ENCODE data around the gene SFXN4. TPM values are rescaled to one million over a fixed set of nuclear protein-coding genes. Genes with fewer than 3 reads are reported as not detected.

Gene SFXN4
- total RNA-seq, 3 donors from 2014 or later (not counting 1 experiment from before 2014, with no cell fraction given), result 5.5 to 13.7 (median 8.1) TPM

GRCh38 chr10:119210633-119211032, 45.1 kb upstream of the SFXN4 start:
- Mint-ChIP-seq H3K4me3 (peak overlapping the region; percentile 28), H3K4me1 (peaks cover 60 to 66% of the 10 kb centered on the region in 2 donors), H3K36me3 (no peaks in the 10 kb centered on the region), H3K27me3 (ENCODE audit: low read depth in 2 of 2) (no peaks in the 10 kb centered on the region), H3K27ac (peak overlapping the region; percentile 91 to 93), H3K9me3 (no peaks in the 10 kb centered on the region)
- H3K4me1 ChIP-seq (ENCODE audit: control insufficient read depth, insufficient read depth, low read length), result peaks cover 45% of the 10 kb centered on the region
- WGBS (ENCODE audit: insufficient coverage), result no CpG with 5 or more reads among the region's 2 CpGs
- TF ChIP-seq, protein P1, sequence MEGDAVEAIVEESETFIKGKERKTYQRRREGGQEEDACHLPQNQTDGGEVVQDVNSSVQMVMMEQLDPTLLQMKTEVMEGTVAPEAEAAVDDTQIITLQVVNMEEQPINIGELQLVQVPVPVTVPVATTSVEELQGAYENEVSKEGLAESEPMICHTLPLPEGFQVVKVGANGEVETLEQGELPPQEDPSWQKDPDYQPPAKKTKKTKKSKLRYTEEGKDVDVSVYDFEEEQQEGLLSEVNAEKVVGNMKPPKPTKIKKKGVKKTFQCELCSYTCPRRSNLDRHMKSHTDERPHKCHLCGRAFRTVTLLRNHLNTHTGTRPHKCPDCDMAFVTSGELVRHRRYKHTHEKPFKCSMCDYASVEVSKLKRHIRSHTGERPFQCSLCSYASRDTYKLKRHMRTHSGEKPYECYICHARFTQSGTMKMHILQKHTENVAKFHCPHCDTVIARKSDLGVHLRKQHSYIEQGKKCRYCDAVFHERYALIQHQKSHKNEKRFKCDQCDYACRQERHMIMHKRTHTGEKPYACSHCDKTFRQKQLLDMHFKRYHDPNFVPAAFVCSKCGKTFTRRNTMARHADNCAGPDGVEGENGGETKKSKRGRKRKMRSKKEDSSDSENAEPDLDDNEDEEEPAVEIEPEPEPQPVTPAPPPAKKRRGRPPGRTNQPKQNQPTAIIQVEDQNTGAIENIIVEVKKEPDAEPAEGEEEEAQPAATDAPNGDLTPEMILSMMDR (IDR thresholded peaks at IDR 0.05), result no peak
- DNase-seq (no peak), ATAC-seq (no peak)
- H3K36me3 ChIP-seq (ENCODE audit: control insufficient read depth, insufficient read depth, low read length), result no peaks in the 10 kb centered on the region
- H3K4me3 ChIP-seq (ENCODE audit: low read length), result no peak overlapping the region
- no peaks in the 10 kb centered on the region for H3K9me3 ChIP-seq (ENCODE audit: control insufficient read depth, insufficient read depth, low read length)
- intact Hi-C loops (cut with micrococcal nuclease), result loop anchor here (1.0 kb wide), 1 partner anchor 10 kb away; no protein-coding TSS in a partner anchor
- no peak overlapping the region for H3K27ac ChIP-seq (ENCODE audit: low read length)
- no peaks in the 10 kb centered on the region for H3K27me3 ChIP-seq (ENCODE audit: control insufficient read depth, insufficient read depth, low read length)

DNA sequence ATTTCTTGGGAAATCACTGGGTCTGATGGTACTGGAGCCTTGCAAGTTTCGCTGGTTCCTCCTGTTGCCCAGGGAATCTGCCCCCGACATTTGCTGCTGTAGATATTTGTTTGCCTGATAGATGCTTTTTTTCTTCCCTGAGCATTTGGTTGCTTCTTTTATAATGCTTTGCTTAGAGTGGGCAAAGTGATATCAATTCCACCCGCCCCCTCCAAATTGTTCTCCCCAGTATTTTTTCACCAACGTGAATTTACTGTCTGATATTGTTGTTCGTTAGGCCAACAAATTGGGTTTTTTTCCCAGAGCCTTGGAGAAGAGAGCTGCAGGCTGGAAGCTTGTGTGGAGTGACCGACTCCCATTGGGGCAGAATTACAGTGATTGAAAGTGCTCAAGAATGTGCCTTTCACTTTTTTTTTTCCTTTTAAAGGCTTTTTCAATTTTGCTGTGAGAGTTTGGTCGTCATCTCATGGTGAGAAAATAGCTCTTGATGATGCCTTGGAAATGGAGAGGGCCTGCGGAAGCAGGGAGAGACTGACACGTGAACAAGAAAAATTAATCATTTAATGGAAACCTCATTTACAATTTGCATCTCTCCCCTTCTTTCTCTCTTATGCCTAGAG, 44.3 kb upstream of the SFXN4 start:
- no peaks in the 10 kb centered on the region for H3K9me3 ChIP-seq (ENCODE audit: control insufficient read depth, insufficient read depth, low read length)
- H3K36me3 ChIP-seq (ENCODE audit: control insufficient read depth, insufficient read depth, low read length), result no peaks in the 10 kb centered on the region
- H3K27ac ChIP-seq (ENCODE audit: low read length), result peak overlapping the region; percentile 5
- Mint-ChIP-seq H3K27me3 (ENCODE audit: low read depth in 2 of 2) (no peaks in the 10 kb centered on the region), H3K4me3 (peak overlapping the region; percentile 89), H3K27ac (peak overlapping the region; percentile 92 to 93), H3K36me3 (no peaks in the 10 kb centered on the region), H3K4me1 (peaks cover 60 to 65% of the 10 kb centered on the region in 2 donors), H3K9me3 (no peaks in the 10 kb centered on the region)
- ATAC-seq (no peak), DNase-seq (no peak)
- no peak overlapping the region for H3K4me3 ChIP-seq (ENCODE audit: low read length)
- WGBS (ENCODE audit: insufficient coverage), result 50% methylated on average over 6 of the region's 9 CpGs
- intact Hi-C loops (cut with micrococcal nuclease), result loop anchor here (1.0 kb wide), 1 partner anchor 59 kb away; no protein-coding TSS in a partner anchor
- H3K27me3 ChIP-seq (ENCODE audit: control insufficient read depth, insufficient read depth, low read length), result no peaks in the 10 kb centered on the region
- peaks cover 46% of the 10 kb centered on the region for H3K4me1 ChIP-seq (ENCODE audit: control insufficient read depth, insufficient read depth, low read length)
- TF ChIP-seq, protein P1 (IDR thresholded peaks at IDR 0.05), result peak; percentile 40

DNA sequence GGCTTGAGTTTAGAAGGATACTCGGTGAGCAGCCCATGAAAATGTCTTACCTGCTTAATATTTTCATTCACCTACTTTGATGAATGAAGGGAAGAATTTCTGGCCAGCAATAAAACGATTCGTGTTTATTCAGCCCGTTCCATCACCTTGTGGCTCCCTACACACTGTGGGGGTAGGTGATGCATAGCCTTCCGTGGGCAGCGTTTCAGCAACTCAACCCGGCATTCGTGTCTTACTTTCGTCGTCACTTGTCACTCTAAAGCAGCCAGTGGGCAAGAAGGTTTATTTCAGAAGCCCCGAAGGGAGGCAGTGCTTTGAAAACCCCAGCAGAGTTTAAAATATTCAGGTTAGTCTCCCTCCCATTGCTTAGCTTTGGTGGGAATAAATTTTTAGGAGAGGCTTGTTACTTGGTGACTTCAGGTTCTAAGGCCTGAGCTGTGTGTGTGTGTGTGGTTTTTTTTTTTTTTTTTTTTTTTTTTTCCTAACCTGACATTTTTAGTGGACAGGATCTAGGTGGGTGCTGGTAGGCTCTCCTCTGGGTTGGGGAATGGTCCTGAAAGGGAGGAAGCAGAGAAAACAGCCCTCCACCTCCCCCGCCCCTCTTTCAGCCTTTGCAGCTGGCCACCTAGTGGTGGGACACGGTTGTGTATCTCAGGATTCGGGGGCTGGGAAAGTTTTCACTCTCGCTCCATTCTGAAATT, 43.7 kb upstream of the SFXN4 start:
- peak overlapping the region; percentile 92 to 93 for H3K27ac Mint-ChIP-seq
- H3K4me3 Mint-ChIP-seq, result peak overlapping the region; percentile 89
- H3K27ac ChIP-seq (ENCODE audit: low read length), result peak overlapping the region; percentile 5
- H3K27me3 ChIP-seq (ENCODE audit: control insufficient read depth, insufficient read depth, low read length), result no peaks in the 10 kb centered on the region
- no peaks in the 10 kb centered on the region for H3K36me3 ChIP-seq (ENCODE audit: control insufficient read depth, insufficient read depth, low read length)
- H3K9me3 ChIP-seq (ENCODE audit: control insufficient read depth, insufficient read depth, low read length), result no peaks in the 10 kb centered on the region
- intact Hi-C loops (cut with micrococcal nuclease), result loop anchor here (1.0 kb wide), 1 partner anchor 60 kb away; no protein-coding TSS in a partner anchor
- DNase-seq, result peak; percentile 42 to 77
- TF ChIP-seq, protein P1 (IDR thresholded peaks at IDR 0.05), result peak; percentile 81
- peak in 1 of 3 donors; percentile 32 for ATAC-seq
- WGBS (ENCODE audit: insufficient coverage), result 15% methylated on average over 13 of the region's 15 CpGs
- no peaks in the 10 kb centered on the region for H3K27me3 Mint-ChIP-seq (ENCODE audit: low read depth in 2 of 2)
- H3K4me1 ChIP-seq (ENCODE audit: control insufficient read depth, insufficient read depth, low read length), result peaks cover 46% of the 10 kb centered on the region
- peaks cover 58% of the 10 kb centered on the region in 2 donors for H3K4me1 Mint-ChIP-seq
- H3K36me3 Mint-ChIP-seq, result no peaks in the 10 kb centered on the region
- H3K9me3 Mint-ChIP-seq, result no peaks in the 10 kb centered on the region
- H3K4me3 ChIP-seq (ENCODE audit: low read length), result peak overlapping the region; percentile 47
